Midbrain (tissue), 1 donor: ENCODE data around the gene TOX2.

Experiments
- DNase-seq: peaks from one replicate; lab custom pipeline; 2025; lab: John Stamatoyannopoulos, UW

The TOX2 gene

GRCh38 chr20:44075950-44076232 lies 161.2 kb downstream of the TOX2 start:
- no peak for DNase-seq

- no peak for DNase-seq
Observed at GRCh38 chr20:44079291-44079690, 164.6 kb downstream of the TOX2 start.

GRCh38 chr20:44080064-44080463 lies 165.4 kb downstream of the TOX2 start:
- no peak for DNase-seq

GRCh38 chr20:44080646-44081267 lies 166.1 kb downstream of the TOX2 start:
- peak; percentile 86 for DNase-seq

GRCh38 chr20:44081476-44081875 lies 166.8 kb downstream of the TOX2 start:
- DNase-seq: no peak

GRCh38 chr20:44081888-44082287 lies 167.2 kb downstream of the TOX2 start:
- no peak for DNase-seq

- no peak for DNase-seq
Observed at GRCh38 chr20:44083220-44083933, 168.7 kb downstream of the TOX2 start.

- DNase-seq: no peak
Observed at GRCh38 chr20:44084439-44084838, 169.8 kb downstream of the TOX2 start.

- DNase-seq: no peak
Observed at GRCh38 chr20:44084891-44085290, 170.2 kb downstream of the TOX2 start.

GRCh38 chr20:44085616-44086434 lies 171.2 kb downstream of the TOX2 start:
- DNase-seq: no peak

- DNase-seq: peak; percentile 18
Observed at GRCh38 chr20:44087051-44087856, 172.6 kb downstream of the TOX2 start.

GRCh38 chr20:44087857-44088120 lies 173.1 kb downstream of the TOX2 start:
- no peak for DNase-seq

GRCh38 chr20:44089987-44090674 lies 175.5 kb downstream of the TOX2 start:
- no peak for DNase-seq

GRCh38 chr20:44091026-44091425 lies 176.4 kb downstream of the TOX2 start:
- DNase-seq: no peak

- DNase-seq: peak; percentile 3
Observed at GRCh38 chr20:44092551-44093248, 178.0 kb downstream of the TOX2 start.

- no peak for DNase-seq
Observed at GRCh38 chr20:44093249-44093582, 178.6 kb downstream of the TOX2 start.

- DNase-seq: no peak
Observed at GRCh38 chr20:44095831-44096230, 181.2 kb downstream of the TOX2 start.

GRCh38 chr20:44097521-44098255 lies 183.0 kb downstream of the TOX2 start:
- DNase-seq: no peak

- no peak for DNase-seq
Observed at GRCh38 chr20:44098256-44098630, 183.6 kb downstream of the TOX2 start.

GRCh38 chr20:44098657-44099056 lies 184.0 kb downstream of the TOX2 start:
- DNase-seq: no peak

- no peak for DNase-seq
Observed at GRCh38 chr20:44099832-44100231, 185.2 kb downstream of the TOX2 start.
